Fibroblast of the aortic adventitia (primary cell): Measurements from ENCODE around the gene SP140L. TPM values are rescaled to one million over a fixed set of nuclear protein-coding genes. Genes with fewer than 3 reads are reported as not detected.

Source experiments
- DNase-seq: peaks from one replicate; pipeline ENCODE4 v3.0.0-alpha.2; 2010; ENCODE audit warnings: low read depth
- H3K4me3 ChIP-seq: 2 replicates; pipeline ENCODE4 v1.5.1; 2011; ENCODE audit warnings: low read depth, mild to moderate bottlenecking, control low read depth, low read length, moderate library complexity
- CTCF ChIP-seq: IDR thresholded peaks from 2 replicates; pipeline ENCODE4 v1.5.1; 2011; ENCODE audit warnings: mild to moderate bottlenecking, low read length, control low read depth, inconsistent platforms; ENCODE audit not compliant: insufficient read depth
- total RNA-seq: library from RNA; depleted of rRNA; stranded (reverse); fragments of >200 nt; gene quantifications from 2 replicates; pipeline ENCODE4 v1.2.3, GENCODE V29; 2012; ENCODE audit warnings: low replicate concordance

Gene SP140L
- total RNA-seq, 1 donor, result 16.0 TPM

GRCh38 chr2:230422149-230422548 is 95.2 kb downstream of the SP140L start:
- peak; percentile 42 for TF ChIP-seq CTCF
- no peak overlapping the region for H3K4me3 ChIP-seq
- DNase-seq, result no peak

DNA sequence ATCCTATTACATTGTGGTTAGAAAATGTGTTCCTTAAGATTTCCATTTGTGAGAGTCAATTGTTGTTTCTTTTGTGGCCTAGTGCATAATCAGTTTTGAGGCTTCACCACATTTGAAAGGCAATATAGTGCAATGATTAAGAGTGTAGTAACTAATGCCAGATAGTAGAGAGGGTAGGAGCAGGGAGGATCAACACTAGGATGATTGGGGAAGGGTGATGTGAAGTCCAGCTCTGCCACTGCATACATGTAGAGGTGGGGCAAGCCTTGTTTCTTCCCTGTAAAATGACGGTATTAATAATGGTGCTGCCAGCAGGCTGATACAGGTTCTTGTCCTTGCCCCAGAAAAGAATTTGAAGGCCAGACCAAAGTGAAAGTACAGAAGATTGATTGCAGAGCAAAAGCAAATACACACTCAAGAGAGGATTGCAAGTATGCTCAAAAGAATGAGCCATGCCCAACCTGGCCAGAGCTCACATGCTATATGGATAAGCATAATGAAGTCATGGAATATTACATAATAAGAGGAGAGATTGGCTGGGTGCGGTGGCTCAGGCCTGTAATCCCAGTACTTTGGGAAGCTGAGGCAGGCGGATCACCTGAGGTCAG is 97.0 kb downstream of the SP140L start:
- no peak for TF ChIP-seq CTCF
- DNase-seq, result peak; percentile 75
- no peak overlapping the region for H3K4me3 ChIP-seq

GRCh38 chr2:230425377-230425776 is 98.4 kb downstream of the SP140L start:
- no peak overlapping the region for H3K4me3 ChIP-seq
- DNase-seq, result no peak
- no peak for TF ChIP-seq CTCF

DNA sequence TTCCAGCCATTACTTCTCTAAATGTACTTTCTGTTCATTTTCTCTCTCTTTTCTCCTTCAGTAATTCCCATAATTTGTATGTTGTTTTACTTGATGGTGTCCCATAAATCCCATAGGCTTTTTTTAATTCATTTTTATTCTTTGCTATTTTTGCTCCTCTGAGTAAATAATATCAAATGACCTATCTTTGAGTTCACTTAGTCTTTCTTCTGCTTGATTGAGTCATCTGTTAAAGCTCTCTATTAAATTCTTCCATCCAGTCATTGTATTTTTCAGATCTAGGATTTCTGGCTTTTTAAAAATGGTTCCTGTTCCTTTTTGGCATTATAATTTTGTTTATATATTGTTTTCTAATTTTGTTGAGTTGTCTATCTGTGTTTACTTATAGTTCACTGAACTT is 102.5 kb downstream of the SP140L start:
- DNase-seq, result no peak
- no peak overlapping the region for H3K4me3 ChIP-seq
- no peak for TF ChIP-seq CTCF

GRCh38 chr2:230430957-230431910 is 104.2 kb downstream of the SP140L start:
- H3K4me3 ChIP-seq, result no peak overlapping the region
- no peak for DNase-seq
- no peak for TF ChIP-seq CTCF

GRCh38 chr2:230434677-230435324 is 107.8 kb downstream of the SP140L start:
- no peak overlapping the region for H3K4me3 ChIP-seq
- no peak for TF ChIP-seq CTCF
- no peak for DNase-seq
